Measurements from ENCODE around the gene NCLN. TPM values are rescaled to one million over a fixed set of nuclear protein-coding genes. Genes with fewer than 3 reads are reported as not detected.
"Not testable (repeated sequence)": the region's sequence is repeated elsewhere in the genome, so short reads cannot be mapped to it uniquely, and the experiment has no call there.

NCLN gene
- total RNA-seq, 1 experiment from 2014 or later: 84.1 TPM

DNA sequence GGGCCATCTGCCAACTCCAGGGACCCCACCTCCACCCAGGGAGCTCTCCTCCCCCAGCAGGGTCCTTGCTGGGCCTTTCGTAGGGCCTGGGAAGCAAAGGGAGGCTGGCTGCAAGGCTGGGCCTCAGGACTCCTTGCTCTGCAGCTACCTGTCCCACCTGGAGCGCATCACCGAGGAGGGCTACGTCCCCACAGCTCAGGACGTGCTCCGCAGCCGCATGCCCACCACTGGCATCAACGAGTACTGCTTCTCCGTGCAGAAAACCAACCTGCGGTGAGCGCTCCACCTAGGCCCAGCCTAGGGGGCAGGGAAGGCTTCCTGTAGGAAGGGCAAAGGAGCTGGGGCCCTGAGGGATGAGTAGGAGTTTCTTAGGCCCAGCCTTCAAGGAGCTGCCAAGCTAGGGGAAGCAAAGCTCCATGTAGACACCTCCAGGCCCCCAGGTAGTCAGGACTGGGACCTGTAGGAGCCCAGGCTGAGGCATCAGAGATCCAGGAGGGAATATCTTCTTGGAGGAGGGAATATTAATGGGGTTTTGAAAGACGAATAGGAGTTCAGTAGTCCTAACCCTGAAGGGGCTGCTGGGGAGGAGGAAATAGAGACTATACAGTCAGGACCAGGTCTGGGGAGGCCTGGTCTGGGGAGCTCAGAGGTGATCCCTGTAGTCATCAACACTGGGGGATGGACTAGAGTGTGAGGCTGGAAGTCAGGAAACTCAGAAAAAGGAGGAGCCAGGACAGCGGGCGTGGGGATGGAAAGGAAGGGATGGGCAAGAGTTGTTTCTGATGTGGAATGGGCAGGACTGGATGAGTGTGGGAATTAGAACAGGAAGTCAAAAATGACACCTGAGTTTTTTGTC, 33.9 kb upstream of the NCLN start:
- no peaks in the 10 kb centered on the region for H3K27me3 Mint-ChIP-seq (ENCODE audit: insufficient read depth, unreplicated experiment)

DNA sequence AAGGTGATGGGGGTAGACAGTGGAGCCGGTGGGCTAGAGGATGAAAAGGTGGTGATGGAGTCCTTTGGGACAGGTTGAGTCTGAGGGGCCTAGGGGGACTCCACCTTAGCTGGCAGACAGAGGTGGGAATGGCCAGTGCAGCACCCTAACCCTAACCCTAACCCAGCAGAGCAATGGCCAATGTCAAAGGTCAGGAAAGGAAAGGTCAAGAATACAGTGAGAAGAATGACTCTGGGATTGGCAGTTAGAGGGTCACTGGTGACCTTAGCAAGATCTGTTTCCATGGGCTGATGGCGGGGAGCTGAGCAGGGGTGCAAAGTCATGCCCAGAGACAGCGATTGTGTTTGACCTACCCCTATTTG, 33.3 kb upstream of the NCLN start:
- DNase-seq (ENCODE audit: unreplicated experiment): no peak
- TF ChIP-seq, protein P1, sequence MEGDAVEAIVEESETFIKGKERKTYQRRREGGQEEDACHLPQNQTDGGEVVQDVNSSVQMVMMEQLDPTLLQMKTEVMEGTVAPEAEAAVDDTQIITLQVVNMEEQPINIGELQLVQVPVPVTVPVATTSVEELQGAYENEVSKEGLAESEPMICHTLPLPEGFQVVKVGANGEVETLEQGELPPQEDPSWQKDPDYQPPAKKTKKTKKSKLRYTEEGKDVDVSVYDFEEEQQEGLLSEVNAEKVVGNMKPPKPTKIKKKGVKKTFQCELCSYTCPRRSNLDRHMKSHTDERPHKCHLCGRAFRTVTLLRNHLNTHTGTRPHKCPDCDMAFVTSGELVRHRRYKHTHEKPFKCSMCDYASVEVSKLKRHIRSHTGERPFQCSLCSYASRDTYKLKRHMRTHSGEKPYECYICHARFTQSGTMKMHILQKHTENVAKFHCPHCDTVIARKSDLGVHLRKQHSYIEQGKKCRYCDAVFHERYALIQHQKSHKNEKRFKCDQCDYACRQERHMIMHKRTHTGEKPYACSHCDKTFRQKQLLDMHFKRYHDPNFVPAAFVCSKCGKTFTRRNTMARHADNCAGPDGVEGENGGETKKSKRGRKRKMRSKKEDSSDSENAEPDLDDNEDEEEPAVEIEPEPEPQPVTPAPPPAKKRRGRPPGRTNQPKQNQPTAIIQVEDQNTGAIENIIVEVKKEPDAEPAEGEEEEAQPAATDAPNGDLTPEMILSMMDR (IDR thresholded peaks at IDR 0.05; ENCODE audit: unreplicated experiment): no peak
- peaks cover 43% of the 10 kb centered on the region for H3K36me3 Mint-ChIP-seq (ENCODE audit: insufficient read depth, unreplicated experiment)
- ChIA-PET POLR2A (interaction anchor here (0.8 to 2.7 kb wide), 3 partner anchors 10 to 205 kb away, joined by 3 to 10 read pairs (median 3); no protein-coding TSS in a partner anchor), CTCF (interaction anchor here (0.6 to 2.7 kb wide), 6 partner anchors 10 to 718 kb away, joined by 3 to 10 read pairs (median 4); no protein-coding TSS in a partner anchor)
- no TSS peak for BruUV-seq (replicated peaks)
- H3K9me3 Mint-ChIP-seq (ENCODE audit: unreplicated experiment): no peaks in the 10 kb centered on the region
- intact Hi-C loops (cut with micrococcal nuclease): no loop called here
- no peak overlapping the region for H3K27ac Mint-ChIP-seq (ENCODE audit: low read depth, unreplicated experiment)
- peaks cover 6% of the 10 kb centered on the region for H3K4me1 Mint-ChIP-seq (ENCODE audit: insufficient read depth, unreplicated experiment)
- no peaks in the 10 kb centered on the region for H3K27me3 Mint-ChIP-seq (ENCODE audit: insufficient read depth, unreplicated experiment)
- no peak overlapping the region for H3K4me3 Mint-ChIP-seq (ENCODE audit: unreplicated experiment)

More for the DNA sequence above, 33.9 kb upstream of the NCLN start:
- no TSS peak for BruUV-seq (replicated peaks)
- peaks cover 6% of the 10 kb centered on the region for H3K4me1 Mint-ChIP-seq (ENCODE audit: insufficient read depth, unreplicated experiment)
- POLR2A ChIA-PET: interaction anchor here (0.8 to 2.7 kb wide), 3 partner anchors 9 to 205 kb away, joined by 3 to 10 read pairs (median 3); no protein-coding TSS in a partner anchor
- no peaks in the 10 kb centered on the region for H3K9me3 Mint-ChIP-seq (ENCODE audit: unreplicated experiment)
- no peak for DNase-seq (ENCODE audit: unreplicated experiment)
- CTCF ChIA-PET: interaction anchor here (0.6 to 2.7 kb wide), 8 partner anchors 10 to 717 kb away, joined by 3 to 10 read pairs (median 4); no protein-coding TSS in a partner anchor
- intact Hi-C loops (cut with micrococcal nuclease): no loop called here
- H3K36me3 Mint-ChIP-seq (ENCODE audit: insufficient read depth, unreplicated experiment): peaks cover 41% of the 10 kb centered on the region
- TF ChIP-seq, protein P1 (IDR thresholded peaks at IDR 0.05; ENCODE audit: unreplicated experiment): no peak
- H3K4me3 Mint-ChIP-seq (ENCODE audit: unreplicated experiment): no peak overlapping the region
- H3K27ac Mint-ChIP-seq (ENCODE audit: low read depth, unreplicated experiment): no peak overlapping the region

DNA sequence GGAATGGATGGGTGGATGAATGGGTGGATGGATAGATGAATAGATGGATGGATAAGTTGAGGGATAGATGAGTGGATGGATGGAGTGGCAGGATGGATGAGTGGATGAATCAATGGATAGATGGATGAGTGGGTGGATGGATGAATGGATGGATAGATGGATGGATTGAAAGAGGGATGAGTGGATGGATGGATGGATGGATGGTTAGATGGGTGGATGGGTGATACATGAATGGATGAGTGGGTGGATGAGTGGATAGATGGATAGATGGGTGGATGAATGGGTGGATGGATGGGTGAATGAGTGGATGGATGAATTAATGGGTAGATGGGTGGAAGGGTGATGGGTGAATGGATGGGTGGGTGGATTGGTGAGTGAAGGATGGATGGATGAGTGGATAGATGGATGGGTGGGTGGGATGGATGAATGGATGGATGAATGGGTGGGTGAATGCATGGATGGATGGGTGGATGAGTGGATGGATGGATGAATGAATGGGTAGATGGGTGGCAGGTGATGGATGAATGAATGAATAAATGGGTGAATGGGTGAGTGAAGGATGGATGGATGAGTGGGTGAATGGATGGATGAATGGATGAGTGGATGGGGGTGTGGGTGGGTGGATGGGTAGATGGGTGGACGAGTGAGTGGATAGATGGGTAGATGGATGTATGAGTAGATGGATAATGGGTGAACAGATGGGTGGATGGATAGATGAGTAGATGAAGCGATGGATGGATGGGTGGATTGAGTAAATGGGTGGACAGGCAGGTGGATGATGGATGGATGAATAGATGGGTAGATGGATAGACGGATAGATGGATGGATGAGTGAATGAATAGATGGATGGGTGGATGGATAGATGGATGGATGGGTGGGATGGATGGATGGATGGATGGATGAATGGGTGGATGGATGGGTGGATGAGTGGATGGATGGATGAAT, 32.2 kb upstream of the NCLN start:
- H3K4me3 Mint-ChIP-seq (ENCODE audit: unreplicated experiment): no peak overlapping the region
- TF ChIP-seq, protein P1 (IDR thresholded peaks at IDR 0.05; ENCODE audit: unreplicated experiment): no peak
- no peaks in the 10 kb centered on the region for H3K27me3 Mint-ChIP-seq (ENCODE audit: insufficient read depth, unreplicated experiment)
- DNase-seq (ENCODE audit: unreplicated experiment): no peak
- BruUV-seq (replicated peaks): no TSS peak
- H3K36me3 Mint-ChIP-seq (ENCODE audit: insufficient read depth, unreplicated experiment): peaks cover 47% of the 10 kb centered on the region
- H3K4me1 Mint-ChIP-seq (ENCODE audit: insufficient read depth, unreplicated experiment): peaks cover 6% of the 10 kb centered on the region
- no peaks in the 10 kb centered on the region for H3K9me3 Mint-ChIP-seq (ENCODE audit: unreplicated experiment)
- H3K27ac Mint-ChIP-seq (ENCODE audit: low read depth, unreplicated experiment): no peak overlapping the region
- intact Hi-C loops (cut with micrococcal nuclease): loop anchor here (2.0 kb wide), 1 partner anchor 31 kb away; the partner anchor contains the start of gene NCLN
- ChIA-PET POLR2A (interaction anchor here (0.6 to 2.7 kb wide), 4 partner anchors 11 to 408 kb away, joined by 3 to 10 read pairs (median 4); no protein-coding TSS in a partner anchor), CTCF (interaction anchor here (0.6 to 2.7 kb wide), 4 partner anchors 8 to 230 kb away, joined by 3 to 10 read pairs (median 5); no protein-coding TSS in a partner anchor)

GRCh38 chr19:3154447-3154846, 31.3 kb upstream of the NCLN start:
- not testable (repeated sequence) for H3K27ac Mint-ChIP-seq (ENCODE audit: low read depth, unreplicated experiment); H3K9me3 Mint-ChIP-seq (ENCODE audit: unreplicated experiment); H3K4me1 Mint-ChIP-seq (ENCODE audit: insufficient read depth, unreplicated experiment); H3K27me3 Mint-ChIP-seq (ENCODE audit: insufficient read depth, unreplicated experiment); H3K4me3 Mint-ChIP-seq (ENCODE audit: unreplicated experiment); DNase-seq (ENCODE audit: unreplicated experiment)
- ChIA-PET CTCF (interaction anchor here (0.6 kb wide), 1 partner anchor 231 kb away, joined by 3 read pairs; no protein-coding TSS in a partner anchor), POLR2A (interaction anchor here (0.6 to 1.3 kb wide), 5 partner anchors 12 to 407 kb away, joined by 3 to 7 read pairs (median 5); no protein-coding TSS in a partner anchor)
- TSS peak; percentile 68 for BruUV-seq (replicated peaks)
- H3K36me3 Mint-ChIP-seq (ENCODE audit: insufficient read depth, unreplicated experiment): peaks cover 47% of the 10 kb centered on the region
- intact Hi-C loops (cut with micrococcal nuclease): loop anchor here (2.0 kb wide), 1 partner anchor 30 kb away; the partner anchor contains the start of gene NCLN
